Right cardiac atrium (tissue), 5 donors: ENCODE results near the gene CREBL2. TPM values are rescaled to one million over a fixed set of nuclear protein-coding genes. Genes with fewer than 3 reads are reported as not detected.
"Not testable (repeated sequence)": the region's sequence is repeated elsewhere in the genome, so short reads cannot be mapped to it uniquely, and the experiment has no call there.

Experiments
- ATAC-seq, 2 donors: fragments of 200-7000 bp; cut with Tn5 transposase; one replicate each; pipeline versions ENCODE4 v1.8.0 to v1.9.1; 2020; ENCODE audit warnings: moderate library complexity in 2 of 2, mild to moderate bottlenecking in 1 of 2
- DNase-seq, 3 donors: peaks; one replicate each; pipeline ENCODE4 v3.0.0-alpha.2; 2020
- H3K27ac ChIP-seq: one replicate; pipeline ENCODE4 v1.5.1; 2013; ENCODE audit warnings: mild to moderate bottlenecking, low read length, control low read depth, moderate library complexity
- H3K27me3 ChIP-seq: one replicate; pipeline ENCODE4 v1.6.1; 2013; ENCODE audit not compliant: control insufficient read depth, insufficient read depth
- H3K4me1 ChIP-seq: one replicate; pipeline ENCODE4 v1.6.1; 2013; ENCODE audit warnings: low read length; ENCODE audit not compliant: control insufficient read depth, insufficient read depth
- H3K4me3 ChIP-seq: one replicate; pipeline ENCODE4 v1.5.1; 2013; ENCODE audit warnings: low read length, control low read depth
- H3K9me3 ChIP-seq: one replicate; pipeline ENCODE4 v1.6.1; 2013; ENCODE audit warnings: low read length; ENCODE audit not compliant: control insufficient read depth
- WGBS: extraction: QIAGEN DNeasy Blood & Tissue Kit; methylation state at CpG from one replicate; pipeline ENCODE4 v1.1.7; 2013; 5-methylcytosine and 5-hydroxymethylcytosine counted together
- intact Hi-C, 4 donors: fragments of 100-400 bp; cut with DNase I; formaldehyde crosslinking; loops; one replicate each; pipeline versions ENCODE4 v1.11.0 to v1.14.0; 2022 to 2023
- polyA plus RNA-seq: library from polyadenylated mRNA; stranded (reverse); fragments of 200-250 nt; gene quantifications from one replicate; pipeline ENCODE4 v1.2.3, GENCODE V29; 2013
- total RNA-seq, 4 donors: library from RNA; stranded (reverse); fragmentation: NEBNext Ultra II Directional; extraction: Animal tissue kit (Norgen Biotek cat#: 25700); gene quantifications; one replicate each; pipeline ENCODE4 v1.2.1, GENCODE V29; 2021
- donor health status: healthy with polysubstance abuse.
- donor health status: DM: no; HTN: yes; CAD: no.
- donor health status: DM: no; HTN: no; CAD: no.
- donor health status: DM: no; HTN: yes; CAD: no; lungs with severe emphysema.
- donor health status: DM: yes; HTN: yes; CAD: no.

CREBL2 gene
- total and polyA plus RNA-seq, 5 donors = 16.7 to 24.9 (median 23.0) TPM

DNA sequence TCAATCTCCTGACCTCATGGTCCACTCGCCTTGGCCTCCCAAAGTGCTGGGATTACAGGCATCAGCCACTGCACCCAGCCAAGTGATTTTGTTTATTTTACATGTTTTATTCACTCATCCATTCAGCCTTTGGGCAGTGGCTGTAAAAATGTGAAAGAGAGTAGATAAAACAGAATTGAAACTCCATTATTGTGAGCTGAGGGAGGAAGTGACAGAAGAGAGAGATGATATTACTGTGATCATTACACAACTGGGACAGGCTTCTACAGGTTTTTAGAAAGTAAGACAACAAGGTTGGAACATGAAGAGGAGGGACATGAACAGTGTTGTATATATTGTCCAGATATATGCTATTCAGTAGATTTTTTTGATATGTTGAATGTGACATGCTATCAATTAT is 25.0 kb downstream of the CREBL2 start:
- DNase-seq (no peak), ATAC-seq (no peak)
- no peaks in the 10 kb centered on the region for H3K27me3 ChIP-seq
- no peak overlapping the region for H3K27ac ChIP-seq
- intact Hi-C loops = no loop called here
- H3K9me3 ChIP-seq = no peaks in the 10 kb centered on the region
- WGBS = 97% methylated on average over 1 of the region's 1 CpG
- H3K4me3 ChIP-seq = no peak overlapping the region
- no peaks in the 10 kb centered on the region for H3K4me1 ChIP-seq

DNA sequence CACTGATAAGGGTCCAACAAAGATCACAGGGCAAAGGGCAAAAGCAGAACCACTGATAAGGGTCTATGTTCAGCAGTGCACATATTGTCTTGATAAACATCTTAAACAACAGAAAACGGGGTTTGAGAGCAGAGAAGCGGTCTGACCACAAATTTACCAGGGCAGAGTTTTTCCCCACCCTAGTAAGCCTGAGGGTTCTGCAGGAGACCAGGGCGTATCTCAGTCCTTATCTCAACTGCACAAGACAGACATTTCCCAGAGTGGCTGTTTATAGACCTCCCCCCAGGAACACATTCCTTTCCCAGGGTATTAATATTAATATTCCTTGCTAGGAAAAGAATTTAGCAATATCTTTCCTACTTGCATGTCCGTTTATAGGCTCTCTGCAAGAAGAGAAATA is 28.3 kb downstream of the CREBL2 start:
- H3K4me1 ChIP-seq, H3K4me3 ChIP-seq, H3K9me3 ChIP-seq, intact Hi-C loops, H3K27me3 ChIP-seq, H3K27ac ChIP-seq, DNase-seq, ATAC-seq: not testable (repeated sequence)
- 94% methylated on average over 4 of the region's 4 CpGs for WGBS

DNA sequence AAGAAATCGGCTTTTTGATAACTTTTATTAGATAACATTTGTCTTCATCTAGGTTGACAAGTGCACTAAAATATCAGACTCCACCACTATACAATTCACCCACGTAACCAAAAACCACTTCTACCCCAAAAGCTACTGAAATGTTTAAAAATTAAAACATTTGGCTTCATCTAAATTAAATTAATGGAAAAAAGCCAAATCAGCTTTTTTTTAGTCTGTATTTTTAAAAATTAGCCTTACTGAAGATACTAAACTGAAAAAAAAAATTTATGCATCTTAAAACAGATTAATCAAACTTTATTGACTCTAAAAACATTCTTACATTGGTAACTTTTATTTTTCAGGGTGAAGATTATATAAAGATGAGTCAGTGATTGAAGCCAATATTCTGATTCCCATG is 30.0 kb downstream of the CREBL2 start:
- Histone ChIP-seq H3K9me3 (no peaks in the 10 kb centered on the region), H3K4me1 (no peaks in the 10 kb centered on the region), H3K27ac (no peak overlapping the region), H3K4me3 (no peak overlapping the region), H3K27me3 (no peaks in the 10 kb centered on the region)
- 95% methylated on average over 2 of the region's 2 CpGs for WGBS
- intact Hi-C loops = no loop called here
- no peak for ATAC-seq
- no peak for DNase-seq

GRCh38 chr12:12642916-12643315 is 31.2 kb downstream of the CREBL2 start:
- no peaks in the 10 kb centered on the region for H3K4me1 ChIP-seq
- no peak overlapping the region for H3K4me3 ChIP-seq
- 86% methylated on average over 3 of the region's 3 CpGs for WGBS
- H3K27me3 ChIP-seq = no peaks in the 10 kb centered on the region
- intact Hi-C loops = no loop called here
- ATAC-seq = no peak
- no peak overlapping the region for H3K27ac ChIP-seq
- no peak for DNase-seq
- H3K9me3 ChIP-seq = no peaks in the 10 kb centered on the region

DNA sequence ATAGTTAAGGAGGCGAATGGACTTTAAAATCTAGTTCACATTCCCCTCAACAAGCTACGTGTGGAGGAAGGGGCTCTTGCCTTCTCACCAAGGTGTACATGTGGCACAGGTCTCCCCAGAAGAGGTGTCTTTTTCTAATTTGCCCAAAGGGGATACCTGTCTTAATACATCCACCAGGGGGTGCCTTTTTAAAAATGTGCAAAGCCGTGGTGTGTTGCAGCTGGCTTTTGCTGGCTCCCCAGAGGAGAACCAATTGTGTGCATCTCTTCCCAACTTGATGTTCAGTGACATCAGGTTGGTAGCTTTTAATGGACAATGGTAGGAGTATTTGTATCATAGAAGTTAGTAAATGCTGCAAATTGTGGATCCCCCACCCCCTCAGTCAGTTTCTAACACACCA is 33.8 kb downstream of the CREBL2 start:
- WGBS = 74% methylated on average over 3 of the region's 3 CpGs
- no peak for ATAC-seq
- intact Hi-C loops = no loop called here

GRCh38 chr12:12645968-12646367 is 34.3 kb downstream of the CREBL2 start:
- WGBS = 95% methylated on average over 6 of the region's 6 CpGs
- H3K27me3 ChIP-seq, H3K4me3 ChIP-seq, H3K27ac ChIP-seq, ATAC-seq, H3K9me3 ChIP-seq, DNase-seq, intact Hi-C loops, H3K4me1 ChIP-seq: not testable (repeated sequence)

More for the DNA sequence above, 33.8 kb downstream of the CREBL2 start:
- H3K4me3 ChIP-seq = no peak overlapping the region
- no peak for DNase-seq
- H3K27ac ChIP-seq = no peak overlapping the region
- H3K27me3 ChIP-seq = no peaks in the 10 kb centered on the region
- H3K4me1 ChIP-seq = no peaks in the 10 kb centered on the region
- peaks cover 2% of the 10 kb centered on the region for H3K9me3 ChIP-seq

GRCh38 chr12:12646483-12647072 is 34.9 kb downstream of the CREBL2 start:
- no peaks in the 10 kb centered on the region for H3K27me3 ChIP-seq
- no peak overlapping the region for H3K4me3 ChIP-seq
- H3K27ac ChIP-seq = no peak overlapping the region
- intact Hi-C loops = no loop called here
- DNase-seq (no peak), ATAC-seq (no peak)
- 93% methylated on average over 1 of the region's 1 CpG for WGBS
- H3K4me1 ChIP-seq = no peaks in the 10 kb centered on the region
- H3K9me3 ChIP-seq = peaks cover 2% of the 10 kb centered on the region

DNA sequence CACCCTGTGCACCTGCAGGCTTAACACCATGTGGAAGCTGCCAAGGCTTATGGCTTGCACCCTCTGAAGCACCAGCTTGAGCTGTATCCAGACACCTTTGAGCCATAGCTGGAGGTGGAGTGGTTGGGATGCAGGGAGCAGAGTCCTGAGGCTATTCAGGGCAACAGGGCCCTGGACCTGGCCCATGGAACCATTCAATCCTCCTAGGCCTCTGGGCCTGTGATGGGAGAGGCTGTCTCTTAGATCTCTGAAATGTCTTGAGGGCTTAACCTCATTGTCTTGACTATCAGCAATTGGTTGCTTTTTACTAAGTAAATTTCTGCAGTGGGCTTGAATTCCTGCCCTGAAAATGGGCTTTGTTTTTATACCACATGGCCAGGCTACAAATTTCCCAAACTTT is 36.6 kb downstream of the CREBL2 start:
- intact Hi-C loops = no loop called here
- DNase-seq (no peak), ATAC-seq (no peak)
- H3K27ac ChIP-seq = no peak overlapping the region
- no peaks in the 10 kb centered on the region for H3K27me3 ChIP-seq
- H3K4me1 ChIP-seq = no peaks in the 10 kb centered on the region
- peaks cover 2% of the 10 kb centered on the region for H3K9me3 ChIP-seq
- no peak overlapping the region for H3K4me3 ChIP-seq

DNA sequence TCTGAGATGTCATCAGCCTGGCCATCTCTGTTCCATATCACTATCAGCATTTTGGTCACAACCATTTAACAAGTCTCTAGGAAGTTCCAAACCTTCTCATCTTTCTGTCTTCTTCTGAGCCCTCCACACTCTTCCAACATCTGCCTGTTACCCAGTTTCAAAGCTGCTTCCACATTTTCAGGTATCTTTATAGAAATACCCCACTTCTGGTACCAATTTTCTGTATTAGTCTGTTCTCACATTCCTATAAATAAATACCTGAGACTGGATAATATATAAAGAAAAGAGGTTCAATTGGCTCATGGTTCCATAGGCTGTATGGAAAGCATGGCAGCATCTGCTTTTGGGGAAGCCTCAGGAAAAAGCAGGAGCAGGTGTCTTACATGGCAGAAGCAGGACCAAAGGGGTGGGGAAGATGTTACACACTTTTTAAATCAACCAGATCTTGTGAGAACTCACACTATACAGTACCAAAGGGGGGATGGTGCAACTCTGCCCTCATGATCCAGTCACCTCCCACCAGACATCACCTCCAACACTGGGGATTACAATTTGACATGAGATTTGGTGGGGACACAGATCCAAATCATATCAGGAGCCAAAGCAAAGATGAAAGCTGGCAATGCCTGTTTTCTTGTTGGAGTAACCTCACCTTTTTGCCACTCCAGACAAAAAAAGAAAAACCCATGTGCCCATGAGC is 37.4 kb downstream of the CREBL2 start:
- intact Hi-C loops = no loop called here
- Histone ChIP-seq H3K4me3 (no peak overlapping the region), H3K4me1 (no peaks in the 10 kb centered on the region), H3K9me3 (peaks cover 2% of the 10 kb centered on the region), H3K27ac (no peak overlapping the region), H3K27me3 (no peaks in the 10 kb centered on the region)
- DNase-seq (no peak), ATAC-seq (no peak)

DNA sequence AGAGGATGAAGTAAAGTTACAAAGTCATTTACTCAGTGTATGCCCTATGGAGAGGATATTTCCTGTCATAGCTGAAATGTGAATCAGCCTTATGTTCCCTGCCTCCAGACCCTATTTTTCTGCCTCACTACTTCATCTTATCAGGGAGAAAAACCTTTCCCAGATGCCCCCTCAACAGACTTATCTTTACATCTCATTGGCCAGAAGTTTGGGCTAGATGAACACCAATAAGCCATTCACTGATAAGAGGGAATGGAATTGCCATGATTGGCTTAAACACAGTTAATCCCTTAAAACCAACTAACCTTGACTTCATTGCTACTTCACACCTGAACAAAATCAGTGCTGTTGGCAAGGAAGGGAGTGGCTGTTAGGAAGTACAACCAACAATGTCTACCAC is 40.1 kb downstream of the CREBL2 start:
- DNase-seq (no peak), ATAC-seq (no peak)
- intact Hi-C loops = loop anchor here in 1 of 4 donors (5.0 kb wide), 1 partner anchor 274 kb away; no protein-coding TSS in a partner anchor
- H3K4me1 ChIP-seq = no peaks in the 10 kb centered on the region
- peaks cover 2% of the 10 kb centered on the region for H3K9me3 ChIP-seq
- H3K27me3 ChIP-seq = no peaks in the 10 kb centered on the region
- no peak overlapping the region for H3K4me3 ChIP-seq
- no peak overlapping the region for H3K27ac ChIP-seq

DNA sequence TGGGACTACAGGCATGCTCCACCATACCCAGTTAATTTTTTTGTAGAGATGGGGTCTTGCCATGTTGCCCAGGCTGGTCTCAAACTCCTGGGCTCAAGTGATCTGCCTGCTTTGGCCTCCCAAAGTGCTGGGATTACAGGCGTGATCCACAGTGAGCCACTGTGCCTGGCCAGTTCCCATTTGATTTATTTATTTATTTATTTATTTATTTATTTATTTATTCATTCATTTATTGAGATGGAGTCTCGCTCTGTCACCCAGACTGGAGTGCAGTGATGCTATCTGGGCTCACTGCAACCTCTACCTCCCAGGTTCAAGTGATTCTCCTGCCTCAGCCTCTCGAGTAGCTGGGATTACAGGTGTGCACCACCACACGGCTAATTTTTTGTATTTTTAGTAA is 41.0 kb downstream of the CREBL2 start:
- intact Hi-C loops = loop anchor here in 1 of 4 donors (5.0 kb wide), 1 partner anchor 275 kb away; no protein-coding TSS in a partner anchor
- not testable (repeated sequence) for H3K27me3 ChIP-seq, H3K4me1 ChIP-seq, H3K9me3 ChIP-seq, H3K27ac ChIP-seq, ATAC-seq, H3K4me3 ChIP-seq, DNase-seq
- 95% methylated on average over 4 of the region's 4 CpGs for WGBS
